HFF-Myc (cell line): ENCODE measurements around the gene ZDHHC13.

ENCODE experiments used
- DNase-seq: peaks from one replicate; pipeline ENCODE4 v3.0.0-alpha.2; 2011; ENCODE audit warnings: low read depth; ENCODE audit errors: extremely low read depth
- H3K4me3 ChIP-seq: replicated peaks from 2 replicates; pipeline ENCODE4 v1.5.1; 2011; ENCODE audit warnings: low read depth, mild to moderate bottlenecking, control low read depth, low read length
- CTCF ChIP-seq: IDR thresholded peaks from 2 replicates; pipeline ENCODE4 v1.5.1; 2012; ENCODE audit warnings: mild to moderate bottlenecking, low read depth, low read length, control low read depth; ENCODE audit errors: missing control alignments

ZDHHC13 gene

GRCh38 chr11:19216709-19217374 lies 99.9 kb downstream of the ZDHHC13 start:
- H3K4me3 ChIP-seq, result no peak overlapping the region
- DNase-seq, result no peak
- TF ChIP-seq CTCF, result no peak

- no peak overlapping the region for H3K4me3 ChIP-seq
- no peak for DNase-seq
- no peak for TF ChIP-seq CTCF
Measured at GRCh38 chr11:19218216-19218615, 101.2 kb downstream of the ZDHHC13 start.

DNA sequence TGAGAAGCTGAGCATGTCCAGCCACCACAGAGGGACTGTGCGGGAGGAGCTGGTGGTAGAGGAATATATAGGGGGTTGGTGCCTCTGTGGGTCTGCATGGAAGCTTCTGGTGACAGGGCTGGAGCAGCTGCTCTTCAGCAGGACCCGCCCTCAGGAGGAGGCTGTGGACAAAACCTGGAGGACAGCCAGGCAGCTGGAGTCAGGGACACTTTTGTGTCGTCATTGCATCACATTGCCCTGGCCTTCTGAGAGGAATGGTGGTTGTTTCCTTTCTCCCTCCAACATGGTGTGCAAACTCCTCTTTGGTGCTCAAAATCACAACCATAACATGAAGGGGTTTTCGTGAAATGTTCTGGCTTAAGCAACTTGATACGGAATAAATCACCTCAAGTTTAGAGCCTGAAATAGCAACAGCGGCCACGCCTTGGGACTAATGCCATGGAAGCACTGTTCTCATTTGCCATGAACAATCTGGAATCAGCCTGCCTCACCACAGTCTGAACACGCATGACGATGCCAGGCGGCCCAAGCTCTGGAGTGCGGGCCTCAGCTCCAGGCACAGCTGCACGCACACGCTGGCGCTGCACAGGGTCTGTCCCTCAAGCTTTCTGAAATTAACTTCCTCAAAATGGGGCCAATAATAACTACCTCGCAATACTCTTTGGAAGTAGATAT lies 102.0 kb downstream of the ZDHHC13 start:
- no peak for DNase-seq
- TF ChIP-seq CTCF, result no peak

DNA sequence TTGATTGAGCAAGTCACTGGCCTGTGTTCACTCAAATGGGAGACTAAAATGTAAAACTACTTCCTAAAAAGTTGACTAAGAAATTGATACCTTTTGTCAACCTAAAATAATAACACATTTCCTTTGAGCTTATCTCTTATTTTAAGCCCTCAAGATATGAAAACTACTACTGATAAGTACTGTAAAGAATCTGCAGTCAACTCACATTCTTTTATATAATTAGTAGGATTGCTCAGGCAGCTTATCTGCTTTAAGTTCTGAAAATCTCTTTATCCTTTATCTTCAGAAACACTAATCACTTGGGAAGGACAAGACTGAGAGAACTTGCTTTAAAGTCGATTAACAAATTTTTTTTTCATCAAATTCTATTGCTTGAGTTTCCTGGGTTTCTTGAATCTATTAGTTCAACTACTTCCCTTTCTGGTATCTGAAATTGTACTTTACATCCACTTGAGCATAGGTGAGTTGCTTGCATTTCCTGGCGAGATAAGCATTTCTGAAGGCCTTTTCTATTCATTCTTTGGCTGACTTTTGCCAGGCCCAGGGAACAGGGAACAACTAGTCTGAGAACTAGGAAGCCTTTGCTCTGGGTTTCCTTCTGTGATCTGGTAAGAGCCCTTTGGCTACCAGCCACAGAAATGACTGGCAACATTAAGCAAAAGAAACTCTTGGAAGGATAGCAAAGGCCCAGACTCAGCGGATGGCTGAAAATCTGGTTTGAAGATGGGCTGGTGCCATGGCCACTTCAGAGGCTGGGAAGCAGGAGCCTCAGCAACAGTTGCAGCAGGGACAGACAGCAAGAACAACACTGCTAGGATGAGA lies 104.1 kb downstream of the ZDHHC13 start:
- H3K4me3 ChIP-seq, result no peak overlapping the region
- DNase-seq, result no peak
- no peak for TF ChIP-seq CTCF

More for the DNA sequence above, 102.0 kb downstream of the ZDHHC13 start:
- H3K4me3 ChIP-seq, result no peak overlapping the region

GRCh38 chr11:19225123-19225522 lies 108.2 kb downstream of the ZDHHC13 start:
- DNase-seq, result no peak
- no peak for TF ChIP-seq CTCF
- no peak overlapping the region for H3K4me3 ChIP-seq

- H3K4me3 ChIP-seq, result no peak overlapping the region
- DNase-seq, result no peak
- TF ChIP-seq CTCF, result no peak
Measured at GRCh38 chr11:19225581-19225980, 108.6 kb downstream of the ZDHHC13 start.
